Upper lobe of left lung (tissue), 4 donors: Measurements from ENCODE around the gene FGF14.

Experiments
- CTCF ChIP-seq, 6 experiments: fragments of 450-650 bp in 4 of 6; fragments of 200-600 bp in 2 of 6; sonication (generic) in 2 of 6; IDR thresholded peaks; one replicate each; pipeline ENCODE4 v1.5.1; 2016 to 2019; ENCODE audit warnings: antibody characterized with exemption in 6 of 6
- EP300 ChIP-seq, 4 donors: sonication (generic); formaldehyde crosslinking; IDR thresholded peaks; one replicate each; pipeline ENCODE4 v1.5.1; 2017; ENCODE audit warnings: antibody characterized with exemption in 4 of 4, control low read depth in 2 of 4
- POLR2AphosphoS5 ChIP-seq, 2 donors: sonication (generic); formaldehyde crosslinking; IDR thresholded peaks; one replicate each; pipeline ENCODE4 v1.5.1; 2017; ENCODE audit warnings: antibody characterized with exemption in 2 of 2

- no peak for TF ChIP-seq CTCF (IDR thresholded peaks at IDR 0.05)
- TF ChIP-seq EP300 (IDR thresholded peaks at IDR 0.05) = no peak
- no peak for TF ChIP-seq POLR2AphosphoS5 (IDR thresholded peaks at IDR 0.05)
Observed at GRCh38 chr13:101893021-101893420, 508.8 kb downstream of the FGF14 start.
